Measurements from ENCODE around the gene WDR64. TPM values are rescaled to one million over a fixed set of nuclear protein-coding genes. Genes with fewer than 3 reads are reported as not detected.

WDR64 gene
- total RNA-seq, 2 donors from 2014 or later: not detected

GRCh38 chr1:241706257-241706656, 54.2 kb downstream of the WDR64 start:
- ATAC-seq (no peak), DNase-seq (ENCODE audit: low spot score) (no peak)
- no peaks in the 10 kb centered on the region for H3K36me3 Mint-ChIP-seq
- no peak overlapping the region for H3K27ac Mint-ChIP-seq
- H3K27me3 Mint-ChIP-seq: peaks cover 7 to 12% of the 10 kb centered on the region in 2 donors
- H3K4me1 Mint-ChIP-seq (ENCODE audit: low read depth in 2 of 2): peaks cover 4% of the 10 kb centered on the region in 2 donors
- no peaks in the 10 kb centered on the region for H3K9me3 Mint-ChIP-seq
- H3K4me3 Mint-ChIP-seq: no peak overlapping the region

GRCh38 chr1:241706967-241707366, 54.9 kb downstream of the WDR64 start:
- Mint-ChIP-seq H3K4me1 (ENCODE audit: low read depth in 2 of 2) (peaks cover 4% of the 10 kb centered on the region in 2 donors), H3K27me3 (peaks cover 7 to 16% of the 10 kb centered on the region in 2 donors), H3K36me3 (no peaks in the 10 kb centered on the region), H3K4me3 (no peak overlapping the region), H3K9me3 (no peaks in the 10 kb centered on the region), H3K27ac (no peak overlapping the region)
- ATAC-seq: no peak
- no peak for DNase-seq (ENCODE audit: low spot score)

- Mint-ChIP-seq H3K36me3 (no peaks in the 10 kb centered on the region), H3K4me3 (no peak overlapping the region)
- ATAC-seq: no peak
Observed at GRCh38 chr1:241707442-241707841, 55.4 kb downstream of the WDR64 start.

GRCh38 chr1:241711326-241711725, 59.2 kb downstream of the WDR64 start:
- no peaks in the 10 kb centered on the region for H3K36me3 Mint-ChIP-seq
- no peak overlapping the region for H3K27ac Mint-ChIP-seq
- no peak for ATAC-seq
- peaks cover 4% of the 10 kb centered on the region in 2 donors for H3K4me1 Mint-ChIP-seq (ENCODE audit: low read depth in 2 of 2)
- peaks cover 8 to 21% of the 10 kb centered on the region in 2 donors for H3K27me3 Mint-ChIP-seq
- no peak overlapping the region for H3K4me3 Mint-ChIP-seq
- H3K9me3 Mint-ChIP-seq: no peaks in the 10 kb centered on the region
- DNase-seq (ENCODE audit: low spot score): no peak

More at GRCh38 chr1:241707442-241707841, 55.4 kb downstream of the WDR64 start:
- no peaks in the 10 kb centered on the region for H3K9me3 Mint-ChIP-seq
- DNase-seq (ENCODE audit: low spot score): no peak
- peaks cover 4% of the 10 kb centered on the region in 2 donors for H3K4me1 Mint-ChIP-seq (ENCODE audit: low read depth in 2 of 2)
- H3K27me3 Mint-ChIP-seq: peaks cover 7 to 20% of the 10 kb centered on the region in 2 donors
- H3K27ac Mint-ChIP-seq: no peak overlapping the region

GRCh38 chr1:241713316-241713715, 61.2 kb downstream of the WDR64 start:
- Mint-ChIP-seq H3K36me3 (no peaks in the 10 kb centered on the region), H3K9me3 (no peaks in the 10 kb centered on the region), H3K4me3 (no peak overlapping the region), H3K4me1 (ENCODE audit: low read depth in 2 of 2) (no peaks in the 10 kb centered on the region), H3K27ac (no peak overlapping the region), H3K27me3 (peaks cover 18 to 37% of the 10 kb centered on the region in 2 donors)
- ATAC-seq (no peak), DNase-seq (ENCODE audit: low spot score) (no peak)

- no peak for DNase-seq (ENCODE audit: low spot score)
- Mint-ChIP-seq H3K27ac (no peak overlapping the region), H3K27me3 (peaks cover 18 to 37% of the 10 kb centered on the region in 2 donors), H3K9me3 (no peaks in the 10 kb centered on the region), H3K4me1 (ENCODE audit: low read depth in 2 of 2) (no peaks in the 10 kb centered on the region), H3K36me3 (no peaks in the 10 kb centered on the region), H3K4me3 (no peak overlapping the region)
- ATAC-seq: no peak
Observed at GRCh38 chr1:241714321-241715218, 62.5 kb downstream of the WDR64 start.

GRCh38 chr1:241715435-241715834, 63.4 kb downstream of the WDR64 start:
- no peaks in the 10 kb centered on the region for H3K9me3 Mint-ChIP-seq
- no peaks in the 10 kb centered on the region for H3K4me1 Mint-ChIP-seq (ENCODE audit: low read depth in 2 of 2)
- H3K4me3 Mint-ChIP-seq: no peak overlapping the region
- no peak for ATAC-seq
- no peak overlapping the region for H3K27ac Mint-ChIP-seq
- peaks cover 19 to 34% of the 10 kb centered on the region in 2 donors for H3K27me3 Mint-ChIP-seq
- no peak for DNase-seq (ENCODE audit: low spot score)
- H3K36me3 Mint-ChIP-seq: no peaks in the 10 kb centered on the region

GRCh38 chr1:241715956-241716355, 63.9 kb downstream of the WDR64 start:
- ATAC-seq (no peak), DNase-seq (ENCODE audit: low spot score) (no peak)
- Mint-ChIP-seq H3K27me3 (peaks cover 18 to 28% of the 10 kb centered on the region in 2 donors), H3K4me3 (no peak overlapping the region), H3K27ac (no peak overlapping the region), H3K4me1 (ENCODE audit: low read depth in 2 of 2) (no peaks in the 10 kb centered on the region), H3K9me3 (no peaks in the 10 kb centered on the region), H3K36me3 (no peaks in the 10 kb centered on the region)

GRCh38 chr1:241716915-241717656, 65.0 kb downstream of the WDR64 start:
- Mint-ChIP-seq H3K4me1 (ENCODE audit: low read depth in 2 of 2) (no peaks in the 10 kb centered on the region), H3K4me3 (no peak overlapping the region), H3K9me3 (no peaks in the 10 kb centered on the region), H3K27ac (no peak overlapping the region), H3K27me3 (peaks cover 18 to 21% of the 10 kb centered on the region in 2 donors), H3K36me3 (no peaks in the 10 kb centered on the region)
- ATAC-seq: no peak
- DNase-seq (ENCODE audit: low spot score): no peak

- no peaks in the 10 kb centered on the region for H3K4me1 Mint-ChIP-seq (ENCODE audit: low read depth in 2 of 2)
- H3K27me3 Mint-ChIP-seq: peaks cover 18 to 19% of the 10 kb centered on the region in 2 donors
- no peaks in the 10 kb centered on the region for H3K36me3 Mint-ChIP-seq
- ATAC-seq (no peak), DNase-seq (ENCODE audit: low spot score) (no peak)
- no peaks in the 10 kb centered on the region for H3K9me3 Mint-ChIP-seq
- no peak overlapping the region for H3K4me3 Mint-ChIP-seq
- H3K27ac Mint-ChIP-seq: no peak overlapping the region
Observed at GRCh38 chr1:241717975-241718374, 65.9 kb downstream of the WDR64 start.

GRCh38 chr1:241721011-241721410, 68.9 kb downstream of the WDR64 start:
- Mint-ChIP-seq H3K27ac (no peak overlapping the region), H3K36me3 (no peaks in the 10 kb centered on the region), H3K4me1 (ENCODE audit: low read depth in 2 of 2) (no peaks in the 10 kb centered on the region), H3K27me3 (peaks cover 19 to 31% of the 10 kb centered on the region in 2 donors), H3K9me3 (no peaks in the 10 kb centered on the region), H3K4me3 (no peak overlapping the region)
- no peak for ATAC-seq
- no peak for DNase-seq (ENCODE audit: low spot score)

GRCh38 chr1:241722947-241723346, 70.9 kb downstream of the WDR64 start:
- Mint-ChIP-seq H3K9me3 (no peaks in the 10 kb centered on the region), H3K36me3 (no peaks in the 10 kb centered on the region), H3K4me1 (ENCODE audit: low read depth in 2 of 2) (no peaks in the 10 kb centered on the region), H3K27me3 (peaks cover 16 to 26% of the 10 kb centered on the region in 2 donors), H3K4me3 (no peak overlapping the region), H3K27ac (no peak overlapping the region)
- ATAC-seq: no peak
- DNase-seq (ENCODE audit: low spot score): no peak

- Mint-ChIP-seq H3K27ac (no peak overlapping the region), H3K4me1 (ENCODE audit: low read depth in 2 of 2) (no peaks in the 10 kb centered on the region), H3K4me3 (no peak overlapping the region), H3K9me3 (no peaks in the 10 kb centered on the region), H3K36me3 (no peaks in the 10 kb centered on the region), H3K27me3 (peaks cover 16 to 35% of the 10 kb centered on the region in 2 donors)
- ATAC-seq (no peak), DNase-seq (ENCODE audit: low spot score) (no peak)
Observed at GRCh38 chr1:241724741-241725356, 72.8 kb downstream of the WDR64 start.

GRCh38 chr1:241730031-241730430, 78.0 kb downstream of the WDR64 start:
- no peak for ATAC-seq
- H3K27me3 Mint-ChIP-seq: peaks cover 11 to 33% of the 10 kb centered on the region in 2 donors
- H3K4me1 Mint-ChIP-seq (ENCODE audit: low read depth in 2 of 2): no peaks in the 10 kb centered on the region
- H3K4me3 Mint-ChIP-seq: no peak overlapping the region
- H3K36me3 Mint-ChIP-seq: no peaks in the 10 kb centered on the region
- DNase-seq (ENCODE audit: low spot score): no peak
- no peaks in the 10 kb centered on the region for H3K9me3 Mint-ChIP-seq
- no peak overlapping the region for H3K27ac Mint-ChIP-seq

Data from natural killer cell treated with Interleukin-12 subunit alpha and Interleukin-12 subunit beta and Interleukin-15 and Interleukin-18, amount 100 ng/mL, for 72 hours (primary cell).